ENCODE results near the gene MYRF. TPM values are rescaled to one million over a fixed set of nuclear protein-coding genes. Genes with fewer than 3 reads are reported as not detected.
A peak's percentile ranks its signal among the peaks of the same experiment; 100 is the strongest.

Gene MYRF
- total RNA-seq, 1 donor from 2014 or later: 39.5 TPM

DNA sequence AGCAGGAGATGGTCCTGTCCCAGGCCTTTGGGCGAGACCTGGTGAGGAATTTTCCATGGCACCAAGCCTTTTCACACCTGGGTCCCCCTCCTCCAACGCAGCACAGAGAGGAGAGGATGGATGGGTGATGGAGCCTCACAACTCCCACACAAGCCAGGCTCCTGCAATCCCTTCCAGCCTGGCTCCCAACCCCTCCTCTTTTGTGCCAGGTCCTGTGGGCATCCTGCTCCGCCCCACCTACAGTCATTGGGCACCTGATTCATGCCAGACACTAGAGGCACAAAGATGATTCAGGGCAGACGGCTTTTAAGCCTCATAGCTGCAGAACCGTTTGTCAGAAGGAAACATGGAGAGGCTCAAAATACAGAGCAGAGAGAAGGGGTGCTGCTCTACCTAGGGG lies 16.1 kb upstream of the MYRF start:
- no peaks in the 10 kb centered on the region for H3K9me3 ChIP-seq (ENCODE audit: insufficient read depth, low read depth, low read length)
- H3K9me3 Mint-ChIP-seq (ENCODE audit: unreplicated experiment): no peaks in the 10 kb centered on the region
- peaks cover 4% of the 10 kb centered on the region for H3K36me3 Mint-ChIP-seq (ENCODE audit: low read depth, unreplicated experiment)
- H3K27ac Mint-ChIP-seq (ENCODE audit: unreplicated experiment): no peak overlapping the region
- H3K27me3 ChIP-seq (ENCODE audit: insufficient read depth, low read length): no peaks in the 10 kb centered on the region
- H3K27ac ChIP-seq (ENCODE audit: low read depth, low read length): no peak overlapping the region
- no peak for DNase-seq (ENCODE audit: low read depth)
- TF ChIP-seq, protein P1, sequence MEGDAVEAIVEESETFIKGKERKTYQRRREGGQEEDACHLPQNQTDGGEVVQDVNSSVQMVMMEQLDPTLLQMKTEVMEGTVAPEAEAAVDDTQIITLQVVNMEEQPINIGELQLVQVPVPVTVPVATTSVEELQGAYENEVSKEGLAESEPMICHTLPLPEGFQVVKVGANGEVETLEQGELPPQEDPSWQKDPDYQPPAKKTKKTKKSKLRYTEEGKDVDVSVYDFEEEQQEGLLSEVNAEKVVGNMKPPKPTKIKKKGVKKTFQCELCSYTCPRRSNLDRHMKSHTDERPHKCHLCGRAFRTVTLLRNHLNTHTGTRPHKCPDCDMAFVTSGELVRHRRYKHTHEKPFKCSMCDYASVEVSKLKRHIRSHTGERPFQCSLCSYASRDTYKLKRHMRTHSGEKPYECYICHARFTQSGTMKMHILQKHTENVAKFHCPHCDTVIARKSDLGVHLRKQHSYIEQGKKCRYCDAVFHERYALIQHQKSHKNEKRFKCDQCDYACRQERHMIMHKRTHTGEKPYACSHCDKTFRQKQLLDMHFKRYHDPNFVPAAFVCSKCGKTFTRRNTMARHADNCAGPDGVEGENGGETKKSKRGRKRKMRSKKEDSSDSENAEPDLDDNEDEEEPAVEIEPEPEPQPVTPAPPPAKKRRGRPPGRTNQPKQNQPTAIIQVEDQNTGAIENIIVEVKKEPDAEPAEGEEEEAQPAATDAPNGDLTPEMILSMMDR (IDR thresholded peaks at IDR 0.05; ENCODE audit: insufficient read depth, low read depth, low read length): no peak
- TF ChIP-seq EZH2 (IDR thresholded peaks at IDR 0.05; ENCODE audit: insufficient read depth, low read length): no peak
- H3K4me3 ChIP-seq (ENCODE audit: insufficient read depth, low read depth, low read length): no peak overlapping the region
- H3K4me1 Mint-ChIP-seq (ENCODE audit: low read depth, unreplicated experiment): peaks cover 3% of the 10 kb centered on the region
- peaks cover 9% of the 10 kb centered on the region for H3K36me3 ChIP-seq (ENCODE audit: insufficient read depth, low read length)
- H3K4me1 ChIP-seq (ENCODE audit: insufficient read depth, low read length): peaks cover 9% of the 10 kb centered on the region
- H3K9ac ChIP-seq (ENCODE audit: low read length): no peak overlapping the region
- FAIRE-seq: no peak
- peaks cover 11% of the 10 kb centered on the region for H4K20me1 ChIP-seq (ENCODE audit: insufficient read depth, low read length)
- no peak overlapping the region for H3K4me3 Mint-ChIP-seq (ENCODE audit: unreplicated experiment)
- no peaks in the 10 kb centered on the region for H3K79me2 ChIP-seq (ENCODE audit: insufficient read depth, low read length)
- H2AFZ ChIP-seq (ENCODE audit: low read depth, low read length): no peak overlapping the region
- H3K27me3 Mint-ChIP-seq (ENCODE audit: low read depth, unreplicated experiment): peaks cover 10% of the 10 kb centered on the region
- H3K4me2 ChIP-seq (ENCODE audit: low read length): no peak overlapping the region

DNA sequence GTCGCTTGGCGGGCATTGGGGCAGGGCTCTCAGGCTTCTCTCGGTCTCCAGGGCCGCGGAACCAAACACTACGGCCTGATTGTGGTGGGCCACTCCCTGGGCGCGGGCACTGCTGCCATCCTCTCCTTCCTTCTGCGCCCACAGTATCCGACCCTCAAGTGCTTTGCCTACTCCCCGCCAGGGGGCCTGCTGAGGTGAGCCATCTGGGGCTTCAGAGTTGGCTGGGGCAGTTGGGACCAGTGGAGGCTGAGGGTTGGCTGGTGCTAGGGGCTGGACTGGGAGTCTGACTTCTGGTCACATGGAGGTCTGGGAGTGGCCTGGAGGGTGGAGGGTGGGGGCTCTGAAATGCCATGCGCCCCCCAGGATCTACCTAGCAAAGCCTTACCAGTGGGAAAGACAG lies 15.3 kb upstream of the MYRF start:
- no peak for DNase-seq (ENCODE audit: low read depth)
- Histone ChIP-seq H3K79me2 (ENCODE audit: insufficient read depth, low read length) (no peaks in the 10 kb centered on the region), H3K27ac (ENCODE audit: low read depth, low read length) (no peak overlapping the region), H3K9me3 (ENCODE audit: insufficient read depth, low read depth, low read length) (no peaks in the 10 kb centered on the region), H3K4me1 (ENCODE audit: insufficient read depth, low read length) (peaks cover 9% of the 10 kb centered on the region), H3K4me3 (ENCODE audit: insufficient read depth, low read depth, low read length) (no peak overlapping the region), H3K27me3 (ENCODE audit: insufficient read depth, low read length) (no peaks in the 10 kb centered on the region), H3K9ac (ENCODE audit: low read length) (no peak overlapping the region), H3K4me2 (ENCODE audit: low read length) (no peak overlapping the region), H4K20me1 (ENCODE audit: insufficient read depth, low read length) (peaks cover 11% of the 10 kb centered on the region), H3K36me3 (ENCODE audit: insufficient read depth, low read length) (peaks cover 9% of the 10 kb centered on the region), H2AFZ (ENCODE audit: low read depth, low read length) (no peak overlapping the region)
- Mint-ChIP-seq H3K27me3 (ENCODE audit: low read depth, unreplicated experiment) (peaks cover 10% of the 10 kb centered on the region), H3K9me3 (ENCODE audit: unreplicated experiment) (no peaks in the 10 kb centered on the region), H3K27ac (ENCODE audit: unreplicated experiment) (no peak overlapping the region), H3K4me3 (ENCODE audit: unreplicated experiment) (no peak overlapping the region), H3K4me1 (ENCODE audit: low read depth, unreplicated experiment) (peaks cover 3% of the 10 kb centered on the region), H3K36me3 (ENCODE audit: low read depth, unreplicated experiment) (peaks cover 7% of the 10 kb centered on the region)
- no peak for FAIRE-seq
- TF ChIP-seq EZH2 (IDR thresholded peaks at IDR 0.05; ENCODE audit: insufficient read depth, low read length): no peak
- TF ChIP-seq, protein P1 (IDR thresholded peaks at IDR 0.05; ENCODE audit: insufficient read depth, low read depth, low read length): no peak

DNA sequence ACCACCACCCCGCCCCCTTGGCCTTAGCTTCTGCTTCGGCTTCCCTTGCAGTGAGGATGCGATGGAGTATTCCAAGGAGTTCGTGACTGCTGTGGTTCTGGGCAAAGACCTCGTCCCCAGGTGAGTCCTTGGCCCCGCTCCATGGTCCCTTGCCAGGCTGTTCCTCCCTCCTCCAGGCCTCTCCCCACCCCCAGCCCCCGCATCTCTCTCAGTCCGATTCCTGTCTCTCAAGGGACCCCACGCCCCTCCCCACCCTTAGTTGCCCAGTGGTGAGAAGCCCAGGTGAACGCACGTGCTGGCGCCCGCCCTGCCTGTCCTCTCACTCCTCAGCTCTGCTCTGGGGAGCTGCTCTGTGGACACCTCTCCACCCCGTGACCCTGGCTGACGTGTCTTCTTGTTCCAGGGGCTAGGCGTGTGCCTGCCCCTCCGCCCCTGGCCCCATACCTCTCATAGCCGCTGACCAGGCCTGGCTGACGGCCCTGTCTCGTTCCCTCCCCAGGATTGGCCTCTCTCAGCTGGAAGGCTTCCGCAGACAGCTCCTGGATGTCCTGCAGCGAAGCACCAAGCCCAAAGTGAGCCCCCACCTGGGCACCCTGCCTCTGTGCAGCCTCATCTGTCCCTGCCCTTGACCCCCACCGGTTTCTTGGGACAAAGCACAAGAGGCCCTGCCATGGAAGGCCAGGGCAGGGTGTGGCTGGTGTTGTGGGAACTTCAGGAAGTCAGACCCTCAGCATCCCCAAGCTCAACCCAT lies 14.6 kb upstream of the MYRF start:
- H3K36me3 ChIP-seq (ENCODE audit: insufficient read depth, low read length): peaks cover 9% of the 10 kb centered on the region
- H3K4me1 ChIP-seq (ENCODE audit: insufficient read depth, low read length): peaks cover 5% of the 10 kb centered on the region
- no peaks in the 10 kb centered on the region for H3K79me2 ChIP-seq (ENCODE audit: insufficient read depth, low read length)
- peaks cover 11% of the 10 kb centered on the region for H4K20me1 ChIP-seq (ENCODE audit: insufficient read depth, low read length)
- H3K9me3 ChIP-seq (ENCODE audit: insufficient read depth, low read depth, low read length): no peaks in the 10 kb centered on the region
- Mint-ChIP-seq H3K9me3 (ENCODE audit: unreplicated experiment) (no peaks in the 10 kb centered on the region), H3K4me1 (ENCODE audit: low read depth, unreplicated experiment) (peaks cover 4% of the 10 kb centered on the region), H3K27ac (ENCODE audit: unreplicated experiment) (peak overlapping the region; percentile 41), H3K4me3 (ENCODE audit: unreplicated experiment) (no peak overlapping the region), H3K27me3 (ENCODE audit: low read depth, unreplicated experiment) (peaks cover 10% of the 10 kb centered on the region), H3K36me3 (ENCODE audit: low read depth, unreplicated experiment) (peaks cover 9% of the 10 kb centered on the region)
- H3K4me3 ChIP-seq (ENCODE audit: insufficient read depth, low read depth, low read length): no peak overlapping the region
- no peak overlapping the region for H2AFZ ChIP-seq (ENCODE audit: low read depth, low read length)
- H3K9ac ChIP-seq (ENCODE audit: low read length): no peak overlapping the region
- H3K4me2 ChIP-seq (ENCODE audit: low read length): no peak overlapping the region
- FAIRE-seq (no peak), DNase-seq (ENCODE audit: low read depth) (no peak)
- H3K27me3 ChIP-seq (ENCODE audit: insufficient read depth, low read length): no peaks in the 10 kb centered on the region
- no peak for TF ChIP-seq EZH2 (IDR thresholded peaks at IDR 0.05; ENCODE audit: insufficient read depth, low read length)
- TF ChIP-seq, protein P1 (IDR thresholded peaks at IDR 0.05; ENCODE audit: insufficient read depth, low read depth, low read length): no peak
- no peak overlapping the region for H3K27ac ChIP-seq (ENCODE audit: low read depth, low read length)
